GM23248 (cell line): Measurements from ENCODE around the gene TMIE.

Experiments used
- EZH2 ChIP-seq: fragments of 200-600 bp; sonication (generic); IDR thresholded peaks from 2 replicates; pipeline ENCODE4 v1.6.1; 2018; ENCODE audit warnings: antibody characterized with exemption, mild to moderate bottlenecking; ENCODE audit not compliant: insufficient read depth, poor library complexity, severe bottlenecking
- EZH2phosphoT487 ChIP-seq: fragments of 200-600 bp; sonication (generic); IDR thresholded peaks from 2 replicates; pipeline ENCODE4 v1.6.1; 2018; ENCODE audit warnings: antibody characterized with exemption, moderate library complexity, mild to moderate bottlenecking, low read depth; ENCODE audit not compliant: insufficient read depth

- TF ChIP-seq EZH2, result no peak
- TF ChIP-seq EZH2phosphoT487, result no peak
These were observed 47.9 kb downstream of the TMIE start for GRCh38 chr3:46749129-46749528.
